H1 (cell line): ENCODE measurements around the gene TXN2. TPM values are rescaled to one million over a fixed set of nuclear protein-coding genes. Genes with fewer than 3 reads are reported as not detected.

Experiments
- CTCF ChIA-PET: fragments of 300-600 bp; sonication (Branson Sonifier 250); formaldehyde crosslinking; loops from one replicate; lab custom pipeline; 2021; ENCODE audit not compliant: partially characterized antibody; lab: Charles Lee
- POLR2A ChIA-PET: fragments of 300-600 bp; sonication (Branson Sonifier 250); formaldehyde crosslinking; loops from one replicate; lab custom pipeline; 2021; ENCODE audit warnings: inconsistent platforms; ENCODE audit not compliant: partially characterized antibody; lab: Charles Lee
- DNase-seq, 2 experiments: peaks; one replicate each; pipeline versions ENCODE4 v3.0.0 to v3.0.0-alpha.2; 2010 to 2022; ENCODE audit warnings: low spot score in 2 of 2, low read depth in 1 of 2, mixed read lengths in 1 of 2
- FAIRE-seq: peaks from 2 replicates; lab custom pipeline; 2011; peaks lifted over from hg19 to GRCh38; lab: Jason Lieb, UNC
- H2AFZ ChIP-seq: 2 replicates; pipeline ENCODE4 v1.8.1; 2012; ENCODE audit warnings: low read length, inconsistent platforms
- H2AK5ac ChIP-seq: 2 replicates; pipeline ENCODE4 v1.6.1; 2013; ENCODE audit warnings: low read depth, low read length
- H2BK120ac ChIP-seq: replicated peaks from 2 replicates; pipeline ENCODE3; 2013; ENCODE audit warnings: low read depth, low read length, inconsistent platforms
- H2BK12ac ChIP-seq: 2 replicates; pipeline ENCODE4 v1.6.1; 2013; ENCODE audit warnings: low read depth, low read length
- H2BK15ac ChIP-seq: 2 replicates; pipeline ENCODE4 v1.6.1; 2013; ENCODE audit warnings: low read length
- H2BK20ac ChIP-seq: 2 replicates; pipeline ENCODE4 v1.6.1; 2013; ENCODE audit warnings: low read length
- H2BK5ac ChIP-seq: 2 replicates; pipeline ENCODE4 v1.6.1; 2013; ENCODE audit warnings: low read depth, low read length
- H3K14ac ChIP-seq: 2 replicates; pipeline ENCODE4 v1.6.1; 2013; ENCODE audit warnings: inconsistent platforms; ENCODE audit not compliant: insufficient read length
- H3K18ac ChIP-seq: 2 replicates; pipeline ENCODE4 v1.6.1; 2013; ENCODE audit warnings: low read length; ENCODE audit errors: extremely low read depth
- H3K23ac ChIP-seq: 2 replicates; pipeline ENCODE4 v1.6.1; 2013; ENCODE audit warnings: inconsistent platforms; ENCODE audit not compliant: insufficient read length
- H3K23me2 ChIP-seq: 2 replicates; pipeline ENCODE4 v1.6.1; 2013; ENCODE audit warnings: low read depth, low read length
- H3K27ac ChIP-seq: 2 replicates; pipeline ENCODE4 v1.6.1; 2011; ENCODE audit warnings: low read depth, low read length, inconsistent platforms
- H3K27me3 ChIP-seq, 4 experiments: replicated peaks in 1 of 4; 1 replicate in 1 of 4; 2 replicates in 3 of 4; pipeline versions ENCODE4 v1.6.1 to v1.8.1; 2011 to 2013; ENCODE audit warnings: low read length in 3 of 4, mild to moderate bottlenecking in 3 of 4, inconsistent platforms in 2 of 4, mixed read lengths in 2 of 4, moderate library complexity in 1 of 4; ENCODE audit not compliant: control insufficient read depth in 3 of 4, insufficient read depth in 3 of 4; ENCODE audit errors: extremely low read depth in 1 of 4
- H3K36me3 ChIP-seq, 4 experiments: 2 replicates each; pipeline versions ENCODE4 v1.6.1 to v1.8.1; 2011 to 2013; ENCODE audit warnings: mild to moderate bottlenecking in 4 of 4, low read length in 3 of 4, moderate library complexity in 2 of 4, control low read depth in 1 of 4, inconsistent platforms in 1 of 4; ENCODE audit not compliant: insufficient read depth in 4 of 4, control insufficient read depth in 2 of 4
- H3K4ac ChIP-seq: replicated peaks from 2 replicates; pipeline ENCODE3; 2013; ENCODE audit warnings: low read length, low read depth, mixed read lengths, inconsistent platforms; ENCODE audit not compliant: insufficient read length
- H3K4me1 ChIP-seq, 4 experiments: replicated peaks in 1 of 4; 1 replicate in 1 of 4; 2 replicates in 3 of 4; pipeline versions ENCODE4 v1.6.1 to v1.8.1; 2011 to 2013; ENCODE audit warnings: low read length in 3 of 4, inconsistent platforms in 2 of 4, mixed read lengths in 1 of 4; ENCODE audit not compliant: insufficient read depth in 4 of 4, control insufficient read depth in 3 of 4
- H3K4me2 ChIP-seq, 2 experiments: 2 replicates each; pipeline versions ENCODE4 v1.6.1 to v1.8.1; 2011 to 2013; ENCODE audit warnings: low read depth in 2 of 2, low read length in 2 of 2, control low read depth in 1 of 2, inconsistent platforms in 1 of 2, mild to moderate bottlenecking in 1 of 2; ENCODE audit not compliant: insufficient read depth in 1 of 2
- H3K4me3 ChIP-seq, 4 experiments: fragments of 200-600, 300-600 bp in 1 of 4; sonication (generic), shearing (Covaris generic), sonication (Bioruptor Twin) in 1 of 4; 2 replicates each; pipeline versions ENCODE4 v1.5.1 to v1.8.1; 2011 to 2016; ENCODE audit warnings: low read length in 4 of 4, low read depth in 3 of 4, control low read depth in 2 of 4, inconsistent platforms in 2 of 4, mild to moderate bottlenecking in 2 of 4, mixed read lengths in 1 of 4, moderate library complexity in 1 of 4; ENCODE audit not compliant: insufficient read depth in 2 of 4; ENCODE audit errors: extremely low read depth in 1 of 4
- H3K56ac ChIP-seq: replicated peaks from 2 replicates; pipeline ENCODE3; 2013; ENCODE audit warnings: low read depth, mild to moderate bottlenecking, mixed read lengths, low read length, inconsistent platforms; ENCODE audit not compliant: insufficient read length
- H3K79me1 ChIP-seq: 2 replicates; pipeline ENCODE4 v1.6.1; 2013; ENCODE audit warnings: low read depth, low read length, control low read depth
- H3K79me2 ChIP-seq, 2 experiments: 2 replicates each; pipeline versions ENCODE4 v1.6.1 to v1.8.1; 2012 to 2013; ENCODE audit warnings: low read length in 2 of 2, mild to moderate bottlenecking in 2 of 2, inconsistent platforms in 1 of 2; ENCODE audit not compliant: insufficient read depth in 2 of 2, control insufficient read depth in 1 of 2
- H3K9ac ChIP-seq, 4 experiments: replicated peaks in 1 of 4; 1 replicate in 1 of 4; 2 replicates in 3 of 4; pipeline versions ENCODE4 v1.6.1 to v1.8.1; 2011 to 2013; ENCODE audit warnings: low read depth in 3 of 4, low read length in 3 of 4, control low read depth in 2 of 4, mild to moderate bottlenecking in 2 of 4, moderate library complexity in 2 of 4, inconsistent platforms in 1 of 4; ENCODE audit errors: extremely low read depth in 1 of 4
- H3K9me3 ChIP-seq, 2 experiments: 2 replicates each; pipeline versions ENCODE4 v1.6.1 to v1.8.1; 2012 to 2013; ENCODE audit warnings: mild to moderate bottlenecking in 2 of 2, moderate library complexity in 2 of 2, control low read depth in 1 of 2, inconsistent platforms in 1 of 2, low read depth in 1 of 2, low read length in 1 of 2, mixed read lengths in 1 of 2; ENCODE audit not compliant: insufficient read depth in 2 of 2
- H4K20me1 ChIP-seq, 2 experiments: replicated peaks in 1 of 2; 2 replicates each; pipeline versions ENCODE3 to v1.8.1; 2011 to 2013; ENCODE audit warnings: inconsistent platforms in 2 of 2, low read length in 2 of 2, mild to moderate bottlenecking in 1 of 2; ENCODE audit not compliant: insufficient read depth in 2 of 2, control insufficient read depth in 1 of 2
- H4K5ac ChIP-seq: 2 replicates; pipeline ENCODE4 v1.6.1; 2013; ENCODE audit warnings: low read length, low read depth, mixed read lengths, inconsistent platforms; ENCODE audit not compliant: insufficient read length
- H4K8ac ChIP-seq: 2 replicates; pipeline ENCODE4 v1.8.0; 2013; ENCODE audit warnings: mild to moderate bottlenecking, moderate library complexity, low read length, inconsistent platforms; ENCODE audit not compliant: insufficient read depth; ENCODE audit errors: extremely low read depth
- H4K91ac ChIP-seq: replicated peaks from 2 replicates; pipeline ENCODE3; 2013; ENCODE audit warnings: low read length, mixed read lengths, inconsistent platforms; ENCODE audit not compliant: insufficient read length
- HDAC6 ChIP-seq: IDR thresholded peaks from one replicate; pipeline ENCODE4 v1.7.1; 2012; ENCODE audit warnings: low read depth, mild to moderate bottlenecking, inconsistent platforms, low read length, moderate library complexity
- POLR2AphosphoS5 ChIP-seq: IDR thresholded peaks from 2 replicates; pipeline ENCODE4 v1.6.1; 2011; ENCODE audit warnings: low read depth, low read length
- TAF7 ChIP-seq: optimal IDR thresholded peaks from 2 replicates; pipeline ENCODE3; 2011; ENCODE audit warnings: low read depth, mild to moderate bottlenecking, inconsistent platforms, low read length, moderate library complexity, borderline replicate concordance
- WGBS, 2 experiments: shearing (Covaris generic) in 1 of 2; methylation state at CpG; one replicate each; pipeline versions ENCODE4 v1.1.6 to v1.1.7; 2013 to 2015; ENCODE audit warnings: low lambda C conversion rate in 2 of 2, mixed read lengths in 2 of 2, inconsistent platforms in 1 of 2, low coverage in 1 of 2, missing lambda C conversion rate in 1 of 2; ENCODE audit not compliant: insufficient replicate concordance in 2 of 2, insufficient coverage in 1 of 2, insufficient read length in 1 of 2; ENCODE audit errors: extremely low coverage in 1 of 2, missing lambda C conversion rate in 1 of 2; 5-methylcytosine and 5-hydroxymethylcytosine counted together
- polyA plus RNA-seq, 7 experiments: library from polyadenylated mRNA; depleted of rRNA in 3 of 7; stranded (reverse) in 5 of 7; unstranded in 2 of 7; fragments of >200 nt in 5 of 7; fragments of 200-250 nt in 2 of 7; gene quantifications; 1 replicate in 5 of 7; 2 replicates in 1 of 7; 4 replicates in 1 of 7; pipeline versions ENCODE4 v1.2.1 to v1.2.3, GENCODE V29; 2011 to 2013; ENCODE audit warnings: missing spikeins in 2 of 7, mixed read lengths in 2 of 7
- total RNA-seq: library from RNA; stranded (reverse); fragmentation: NEBNext Ultra II Directional; extraction: Animal tissue kit (Norgen Biotek cat#: 25700); gene quantifications from 2 replicates; pipeline ENCODE4 v1.2.1, GENCODE V29; 2021
- TF ChIP-seq, protein P1 (sequence below): IDR thresholded peaks from 2 replicates; pipeline ENCODE4 v1.6.1; 2012; ENCODE audit warnings: low read length, inconsistent platforms

Gene TXN2
- total and polyA plus RNA-seq, 2 of the 8 experiments (the other 6 are each of a cell fraction or from before 2014, with no cell fraction given): 47.5 to 116 TPM

DNA sequence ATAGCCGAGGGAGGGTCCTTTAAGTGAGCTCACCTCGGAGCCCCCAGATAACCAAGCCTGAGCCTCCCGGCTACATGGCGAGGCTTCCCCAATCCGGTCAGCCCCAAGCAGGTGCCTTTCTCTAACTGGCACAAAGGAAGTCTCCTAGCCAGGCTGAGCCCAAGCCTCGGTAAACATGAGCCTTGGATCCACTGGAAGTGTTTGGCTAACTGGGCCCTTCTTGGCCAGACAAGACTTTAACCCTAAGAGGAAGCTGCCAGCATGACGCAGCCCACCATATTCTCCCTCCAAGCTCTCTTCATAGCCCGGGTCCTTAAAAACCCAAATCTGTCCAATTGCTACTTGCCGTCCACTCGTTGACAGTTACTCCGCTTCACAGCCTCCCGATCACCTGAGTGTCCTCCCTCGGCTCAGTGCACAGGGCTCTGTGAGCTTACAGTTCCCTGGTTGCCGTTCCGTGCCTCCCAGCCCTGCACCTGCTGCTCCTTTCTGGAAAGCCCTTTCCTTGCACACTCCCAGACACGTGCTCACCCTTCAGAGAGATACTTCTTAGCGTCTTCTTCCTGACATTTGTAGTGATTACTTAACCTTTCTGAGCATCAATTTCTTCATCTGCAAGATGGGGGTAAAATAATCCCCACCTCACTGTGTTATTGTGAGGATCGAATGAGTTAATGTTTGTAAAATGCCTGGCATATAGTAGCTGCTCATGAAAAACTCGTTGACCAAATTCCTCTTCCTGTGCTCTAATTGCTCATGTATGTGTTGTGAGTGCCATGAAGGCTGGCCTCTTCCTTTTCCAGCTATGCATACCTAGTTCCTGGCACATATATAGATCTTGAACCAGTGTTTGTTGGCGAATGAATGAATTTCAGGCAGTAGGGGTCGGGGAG is 25.6 kb downstream of the TXN2 start:
- H2AFZ ChIP-seq: no peak overlapping the region

More for the DNA sequence above, 25.6 kb downstream of the TXN2 start:
- POLR2A ChIA-PET: interaction anchor here (0.9 to 6.6 kb wide), 17 partner anchors 8 to 175 kb away, joined by 3 to 32 read pairs (median 6); partner anchors contain the start of genes MYH9 and TXN2
- Histone ChIP-seq H3K79me2 (no peaks in the 10 kb centered on the region), H3K9me3 (no peaks in the 10 kb centered on the region), H4K8ac (peak overlapping the region; percentile 94), H3K23me2 (peaks cover 2% of the 10 kb centered on the region; the same call in 1 of the 2 replicates), H3K27me3 (no peaks in the 10 kb centered on the region), H2BK12ac (peak overlapping the region; percentile 94; the same call in 1 of the 2 replicates), H4K20me1 (no peaks in the 10 kb centered on the region), H3K23ac (no peak overlapping the region), H3K79me1 (no peaks in the 10 kb centered on the region), H4K5ac (peak overlapping the region; percentile 86), H2BK15ac (0 out of 2 replicates have a peak overlapping the region, but pooled peaks have one; percentile 72), H3K18ac (peak overlapping the region; percentile 87; the same call in 1 of the 2 replicates), H3K56ac (peak overlapping the region; percentile 19)
- CTCF ChIA-PET: interaction anchor here (0.6 to 1.8 kb wide), 15 partner anchors 10 to 154 kb away, joined by 3 to 7 read pairs (median 3); no protein-coding TSS in a partner anchor
- 79% methylated on average over 21 of the region's 21 CpGs; no CpG with 5 or more reads in 1 of the 2 experiments for WGBS, 2 experiments
- no peak for FAIRE-seq
- DNase-seq: no peak
- TF ChIP-seq POLR2AphosphoS5 (0 out of 2 replicates have a peak, but pooled peaks have one; percentile 32), HDAC6 (no peak), TAF7 (peak; percentile 21)
- TF ChIP-seq, protein P1, sequence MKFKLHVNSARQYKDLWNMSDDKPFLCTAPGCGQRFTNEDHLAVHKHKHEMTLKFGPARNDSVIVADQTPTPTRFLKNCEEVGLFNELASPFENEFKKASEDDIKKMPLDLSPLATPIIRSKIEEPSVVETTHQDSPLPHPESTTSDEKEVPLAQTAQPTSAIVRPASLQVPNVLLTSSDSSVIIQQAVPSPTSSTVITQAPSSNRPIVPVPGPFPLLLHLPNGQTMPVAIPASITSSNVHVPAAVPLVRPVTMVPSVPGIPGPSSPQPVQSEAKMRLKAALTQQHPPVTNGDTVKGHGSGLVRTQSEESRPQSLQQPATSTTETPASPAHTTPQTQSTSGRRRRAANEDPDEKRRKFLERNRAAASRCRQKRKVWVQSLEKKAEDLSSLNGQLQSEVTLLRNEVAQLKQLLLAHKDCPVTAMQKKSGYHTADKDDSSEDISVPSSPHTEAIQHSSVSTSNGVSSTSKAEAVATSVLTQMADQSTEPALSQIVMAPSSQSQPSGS: no peak
- TF ChIP-seq, all 59 proteins: peak for 2
- Histone ChIP-seq H3K9ac (peak overlapping the region in 3 of 4 experiments; percentile 26 to 60 (median 40); a peak in 5 of 7 replicates), H3K14ac (no peak overlapping the region), H2BK5ac (peak overlapping the region; percentile 69; the same call in 1 of the 2 replicates), H4K91ac (peak overlapping the region; percentile 68), H2BK20ac (peak overlapping the region; percentile 43; the same call in 1 of the 2 replicates), H2AK5ac (peak overlapping the region; percentile 29; the same call in 1 of the 2 replicates), H3K4me2 (peak overlapping the region; percentile 57 to 76), H3K4ac (no peak overlapping the region), H3K36me3 (no peaks in the 10 kb centered on the region; a peak in 1 of 8 replicates), H2BK120ac (no peak overlapping the region), H3K4me1 (peaks cover 7 to 27% (median 12%) of the 10 kb centered on the region in 4 experiments), H3K27ac (peak overlapping the region; percentile 84; the same call in 1 of the 2 replicates), H3K4me3 (peak overlapping the region; percentile 6 to 67 (median 46); a peak in 6 of 8 replicates)
